ENCODE measurements around the gene PNLDC1.

PNLDC1 gene

GRCh38 chr6:159766906-159767305 lies 33.2 kb upstream of the PNLDC1 start:
- Histone ChIP-seq H3K9ac (ENCODE audit: low read length) (no peak overlapping the region), H3K4me1 (ENCODE audit: low read length) (no peaks in the 10 kb centered on the region), H3K9me2 (replicated peaks; ENCODE audit: insufficient read depth, low read length) (no peaks in the 10 kb centered on the region), H3K4me3 (ENCODE audit: low read length) (no peak overlapping the region), H3K36me3 (replicated peaks; ENCODE audit: insufficient read depth, low read length) (no peaks in the 10 kb centered on the region), H3F3A (ENCODE audit: insufficient read depth, low read length) (no peaks in the 10 kb centered on the region), H3K79me2 (ENCODE audit: low read length) (peaks cover 3% of the 10 kb centered on the region; the same call in 1 of the 2 replicates), H2AFZ (ENCODE audit: low read length) (no peak overlapping the region), H3K9me3 (replicated peaks; ENCODE audit: insufficient read depth, low read length) (no peaks in the 10 kb centered on the region), H3K27ac (ENCODE audit: low read length) (no peak overlapping the region), H3K27me3 (replicated peaks; ENCODE audit: insufficient read depth, low read length) (no peaks in the 10 kb centered on the region), H3K4me2 (ENCODE audit: low read depth, low read length) (no peak overlapping the region), H4K20me1 (ENCODE audit: insufficient read depth, low read length) (no peaks in the 10 kb centered on the region)
- DNase-seq, result no peak
- no peak for TF ChIP-seq EZH2 (optimal IDR thresholded peaks at IDR 0.05; ENCODE audit: low read depth, low read length)
- no peak for TF ChIP-seq CTCF (IDR thresholded peaks at IDR 0.05; ENCODE audit: low read length)
- TF ChIP-seq EZH2phosphoT487 (IDR thresholded peaks at IDR 0.05; ENCODE audit: low read length), result no peak

GRCh38 chr6:159769470-159769869 lies 30.6 kb upstream of the PNLDC1 start:
- Histone ChIP-seq H3K27me3 (replicated peaks; ENCODE audit: insufficient read depth, low read length) (no peaks in the 10 kb centered on the region), H3K27ac (ENCODE audit: low read length) (no peak overlapping the region), H3K79me2 (ENCODE audit: low read length) (no peaks in the 10 kb centered on the region), H3K9ac (ENCODE audit: low read length) (no peak overlapping the region), H3F3A (ENCODE audit: insufficient read depth, low read length) (no peaks in the 10 kb centered on the region), H3K36me3 (replicated peaks; ENCODE audit: insufficient read depth, low read length) (no peaks in the 10 kb centered on the region), H3K4me3 (ENCODE audit: low read length) (no peak overlapping the region), H3K9me3 (replicated peaks; ENCODE audit: insufficient read depth, low read length) (no peaks in the 10 kb centered on the region), H3K9me2 (replicated peaks; ENCODE audit: insufficient read depth, low read length) (no peaks in the 10 kb centered on the region), H3K4me2 (ENCODE audit: low read depth, low read length) (no peak overlapping the region), H4K20me1 (ENCODE audit: insufficient read depth, low read length) (no peaks in the 10 kb centered on the region), H3K4me1 (ENCODE audit: low read length) (no peaks in the 10 kb centered on the region), H2AFZ (ENCODE audit: low read length) (no peak overlapping the region)
- no peak for TF ChIP-seq CTCF (IDR thresholded peaks at IDR 0.05; ENCODE audit: low read length)
- TF ChIP-seq EZH2 (optimal IDR thresholded peaks at IDR 0.05; ENCODE audit: low read depth, low read length), result no peak
- no peak for TF ChIP-seq EZH2phosphoT487 (IDR thresholded peaks at IDR 0.05; ENCODE audit: low read length)
- no peak for DNase-seq

GRCh38 chr6:159772196-159772595 lies 27.9 kb upstream of the PNLDC1 start:
- Histone ChIP-seq H3K4me2 (ENCODE audit: low read depth, low read length) (no peak overlapping the region), H3K9me3 (replicated peaks; ENCODE audit: insufficient read depth, low read length) (no peaks in the 10 kb centered on the region), H3K27ac (ENCODE audit: low read length) (no peak overlapping the region), H3K9ac (ENCODE audit: low read length) (no peak overlapping the region), H2AFZ (ENCODE audit: low read length) (no peak overlapping the region), H3K9me2 (replicated peaks; ENCODE audit: insufficient read depth, low read length) (no peaks in the 10 kb centered on the region), H3K4me1 (ENCODE audit: low read length) (no peaks in the 10 kb centered on the region), H3K36me3 (replicated peaks; ENCODE audit: insufficient read depth, low read length) (no peaks in the 10 kb centered on the region), H3K4me3 (ENCODE audit: low read length) (no peak overlapping the region), H3K79me2 (ENCODE audit: low read length) (no peaks in the 10 kb centered on the region), H4K20me1 (ENCODE audit: insufficient read depth, low read length) (no peaks in the 10 kb centered on the region), H3K27me3 (replicated peaks; ENCODE audit: insufficient read depth, low read length) (no peaks in the 10 kb centered on the region), H3F3A (ENCODE audit: insufficient read depth, low read length) (no peaks in the 10 kb centered on the region)
- no peak for DNase-seq
- TF ChIP-seq EZH2 (optimal IDR thresholded peaks at IDR 0.05; ENCODE audit: low read depth, low read length) (no peak), CTCF (IDR thresholded peaks at IDR 0.05; ENCODE audit: low read length) (no peak), EZH2phosphoT487 (IDR thresholded peaks at IDR 0.05; ENCODE audit: low read length) (no peak)

All from MM.1S (cell line).